ENCODE measurements around the gene NSG1.

The NSG1 gene

GRCh38 chr4:4396628-4397440, 9.9 kb downstream of the NSG1 start:
- DNase-seq = no peak

GRCh38 chr4:4397441-4397819, 10.5 kb downstream of the NSG1 start:
- no peak for DNase-seq

DNA sequence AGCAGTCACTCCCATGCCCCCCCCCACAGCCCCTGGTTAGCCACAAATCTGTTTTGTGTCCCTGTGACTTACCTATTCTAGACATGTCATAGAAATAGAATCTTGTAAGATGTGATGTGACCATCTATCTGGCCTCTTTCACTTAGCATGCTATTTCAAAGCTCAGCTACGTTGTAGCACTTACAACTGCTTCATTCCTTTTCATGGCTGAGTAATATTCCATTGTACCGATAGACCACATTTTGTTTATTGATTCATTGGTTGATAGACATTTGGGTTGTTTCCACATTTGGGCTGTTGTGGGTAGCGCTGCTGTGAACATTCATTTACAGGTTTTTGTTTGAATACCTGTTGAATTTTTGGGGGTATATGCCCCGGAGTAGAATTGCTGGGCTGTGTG, 11.5 kb downstream of the NSG1 start:
- no peak for DNase-seq

GRCh38 chr4:4401036-4401435, 14.1 kb downstream of the NSG1 start:
- DNase-seq = no peak

DNA sequence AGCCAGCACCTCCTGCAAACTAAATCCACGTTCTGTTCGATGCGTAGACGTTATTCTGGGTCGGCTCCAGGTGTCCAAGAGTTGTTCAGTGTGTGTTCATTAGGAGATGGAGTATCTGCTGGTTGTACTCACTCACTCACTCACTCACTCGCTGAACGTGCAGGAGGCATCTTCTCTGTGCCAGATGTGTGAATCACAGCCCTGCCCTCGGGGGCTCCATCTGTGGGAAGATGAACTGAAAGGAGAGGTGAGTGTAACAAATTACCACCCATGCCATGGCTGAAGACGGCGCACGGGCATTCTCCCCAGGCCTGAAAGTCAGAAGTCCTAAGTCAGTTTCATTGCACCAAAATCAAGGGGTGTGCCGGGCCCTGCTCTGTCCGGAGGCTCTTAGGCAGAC, 16.1 kb downstream of the NSG1 start:
- no peak for DNase-seq

- DNase-seq = no peak
Observed at GRCh38 chr4:4405358-4405962, 18.6 kb downstream of the NSG1 start.

DNA sequence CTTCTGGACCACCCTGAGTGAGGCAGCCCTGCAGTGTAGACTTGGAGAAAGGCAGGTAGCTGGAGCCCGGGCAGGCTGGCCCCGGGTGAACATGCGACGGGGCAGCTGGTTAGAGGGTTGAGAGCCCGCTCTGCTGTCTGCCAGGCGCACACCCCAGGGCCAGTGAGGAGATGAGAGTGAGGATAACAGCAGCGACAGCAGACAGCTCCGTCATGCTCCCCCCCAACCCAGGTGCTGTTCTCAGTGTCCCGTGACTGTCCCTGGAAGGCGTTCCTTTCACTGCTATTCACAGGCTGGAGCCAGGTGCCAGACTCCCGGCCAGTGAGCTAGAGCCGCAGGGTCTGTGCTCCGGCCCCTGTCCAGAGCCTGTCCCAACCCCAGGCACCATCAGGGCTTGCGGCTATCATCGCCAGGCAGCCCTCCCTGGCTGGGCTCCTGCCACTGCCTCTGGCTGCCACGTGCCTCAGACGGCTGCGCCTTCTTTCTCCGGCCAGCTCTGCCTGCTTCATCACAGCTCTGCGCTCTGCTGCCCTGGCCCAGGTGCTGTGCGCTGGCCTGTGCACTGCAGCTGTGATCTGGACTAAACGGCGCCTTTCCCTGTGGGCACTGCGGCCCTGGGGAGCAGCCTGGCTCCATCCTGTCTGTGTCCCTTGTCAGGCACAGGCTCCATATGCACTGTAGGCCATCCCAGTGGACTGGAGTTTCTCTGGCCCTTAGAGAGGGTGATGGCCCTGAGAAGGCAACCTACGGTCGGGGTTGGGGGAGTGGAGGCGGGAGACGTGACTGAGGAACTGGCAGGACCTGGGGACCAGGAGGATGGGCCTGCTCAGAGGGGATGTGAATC, 19.8 kb downstream of the NSG1 start:
- no peak for DNase-seq

- no peak for DNase-seq
Observed at GRCh38 chr4:4407299-4408131, 20.6 kb downstream of the NSG1 start.

- DNase-seq = no peak
Observed at GRCh38 chr4:4408132-4408523, 21.2 kb downstream of the NSG1 start.

GRCh38 chr4:4408576-4409335, 21.9 kb downstream of the NSG1 start:
- DNase-seq = no peak

GRCh38 chr4:4409416-4410115, 22.7 kb downstream of the NSG1 start:
- no peak for DNase-seq

GRCh38 chr4:4410271-4410670, 23.4 kb downstream of the NSG1 start:
- no peak for DNase-seq

DNA sequence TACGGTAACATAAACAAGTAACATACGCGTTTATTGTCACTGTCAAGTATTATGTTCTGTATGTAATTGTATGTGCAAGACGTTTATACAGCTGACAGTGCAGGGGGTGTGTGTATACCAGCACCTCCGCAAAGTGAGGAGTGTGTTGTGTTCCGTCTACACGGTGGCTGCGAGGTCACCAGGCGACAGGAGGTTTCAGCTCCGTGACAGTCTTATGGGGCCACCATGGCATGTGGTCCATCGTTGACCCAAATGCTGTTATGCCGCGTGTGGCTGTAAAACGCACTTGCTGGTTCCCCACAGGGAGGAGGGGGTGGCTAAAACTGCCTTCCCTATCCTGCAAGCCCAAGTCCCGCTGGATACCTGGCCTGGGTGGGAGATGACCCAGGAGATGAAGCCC, 25.0 kb downstream of the NSG1 start:
- no peak for DNase-seq

DNA sequence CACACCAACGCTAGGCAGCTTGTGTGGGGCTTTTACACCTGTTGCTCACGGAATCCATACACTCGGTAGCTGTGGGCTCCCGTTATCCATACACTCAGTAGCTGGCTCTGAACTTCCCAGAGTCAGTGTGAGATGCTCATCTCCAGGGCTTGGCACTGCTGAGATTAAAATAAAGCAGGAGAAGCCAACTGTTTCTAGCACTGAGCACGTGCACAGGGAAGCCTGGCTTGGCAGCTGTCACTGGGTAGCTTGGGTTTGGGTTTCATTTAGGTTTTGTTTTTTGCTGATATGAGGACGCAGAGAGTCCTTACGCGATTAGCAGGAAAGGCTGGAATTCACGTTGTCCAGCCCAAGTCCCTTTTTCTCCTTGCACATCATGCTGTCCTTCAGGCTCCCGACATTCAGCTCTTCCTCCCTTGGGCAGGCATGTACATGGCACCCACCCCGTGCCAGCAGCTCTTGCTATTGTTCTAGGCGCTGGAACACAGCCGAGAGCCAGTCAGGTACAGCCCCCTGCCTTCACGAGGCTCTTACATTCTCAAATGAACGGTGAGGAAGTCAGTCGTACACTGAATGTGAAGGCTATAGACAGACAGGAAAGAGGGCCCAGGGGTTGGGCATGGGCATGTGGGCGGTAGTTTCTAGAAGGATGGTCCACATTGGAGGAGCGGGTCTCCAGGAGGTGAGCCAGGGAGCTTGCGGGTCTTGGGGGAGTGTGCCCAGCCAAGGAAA, 25.9 kb downstream of the NSG1 start:
- DNase-seq = no peak

- no peak for DNase-seq
Observed at GRCh38 chr4:4413373-4413725, 26.4 kb downstream of the NSG1 start.

DNA sequence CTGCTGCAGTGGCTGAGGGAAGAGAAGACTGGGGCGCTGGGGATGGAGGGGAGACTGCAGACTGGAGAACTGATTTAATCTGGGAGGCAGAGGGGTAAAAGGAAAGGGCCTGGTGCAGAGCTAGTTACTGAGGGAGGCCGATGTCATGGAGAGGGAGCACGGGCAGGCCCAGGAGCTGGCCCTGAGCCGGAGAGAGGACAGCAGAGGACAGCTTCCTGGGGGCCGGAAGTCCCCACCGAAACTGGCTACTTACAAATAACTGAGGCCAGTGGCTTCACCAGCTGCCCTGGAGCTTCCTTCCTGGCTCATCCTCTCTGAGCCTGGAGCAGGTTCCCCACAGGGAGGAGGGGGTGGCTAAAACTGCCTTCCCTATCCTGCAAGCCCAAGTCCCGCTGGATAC, 26.9 kb downstream of the NSG1 start:
- no peak for DNase-seq

DNA sequence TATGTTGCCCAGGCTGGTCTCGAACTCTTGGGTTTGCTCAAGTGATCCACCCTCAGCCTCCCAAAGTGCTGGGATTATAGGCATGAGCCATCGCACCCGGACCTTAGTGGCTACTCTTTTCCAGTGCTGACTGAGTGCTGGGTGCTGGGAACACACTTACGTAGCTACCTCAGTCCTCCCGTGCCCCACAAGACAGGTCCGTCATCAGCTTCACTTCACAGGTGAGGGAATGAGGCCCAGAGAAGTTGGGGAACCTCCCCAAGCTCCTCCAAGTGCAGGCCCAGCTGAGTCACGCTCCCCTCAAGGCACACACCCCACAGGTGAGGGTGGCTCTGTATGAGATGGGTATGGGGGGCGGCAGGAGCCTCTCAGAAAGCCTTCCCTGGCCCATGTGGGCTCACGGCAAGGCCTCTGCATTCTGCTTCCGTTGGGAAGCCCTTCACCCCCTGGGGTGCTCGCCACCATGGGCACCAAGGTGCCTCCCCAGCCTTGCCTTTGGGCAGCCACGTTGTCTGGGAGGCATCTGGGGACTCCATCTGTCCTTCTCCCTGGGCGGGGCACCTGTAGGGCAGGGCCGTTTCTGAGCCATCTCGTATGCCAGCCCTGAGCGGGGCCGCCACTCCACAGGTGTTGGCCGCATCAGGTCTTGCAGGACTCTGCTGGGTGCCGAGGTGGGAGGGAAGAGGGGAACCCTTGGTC, 28.4 kb downstream of the NSG1 start:
- DNase-seq = no peak

GRCh38 chr4:4415806-4416805, 29.2 kb downstream of the NSG1 start:
- no peak for DNase-seq

- DNase-seq = no peak
Observed at GRCh38 chr4:4416981-4417380, 30.1 kb downstream of the NSG1 start.
